Measurements from ENCODE around the gene TMEM41B.

The TMEM41B gene

GRCh38 chr11:9285850-9286587 lies 28.4 kb downstream of the TMEM41B start:
- TF ChIP-seq CTCF (conservative IDR thresholded peaks at IDR 0.05), result no peak
- TF ChIP-seq ZFX (IDR thresholded peaks at IDR 0.05), result no peak
- H3K27ac ChIP-seq, result no peak overlapping the region

DNA sequence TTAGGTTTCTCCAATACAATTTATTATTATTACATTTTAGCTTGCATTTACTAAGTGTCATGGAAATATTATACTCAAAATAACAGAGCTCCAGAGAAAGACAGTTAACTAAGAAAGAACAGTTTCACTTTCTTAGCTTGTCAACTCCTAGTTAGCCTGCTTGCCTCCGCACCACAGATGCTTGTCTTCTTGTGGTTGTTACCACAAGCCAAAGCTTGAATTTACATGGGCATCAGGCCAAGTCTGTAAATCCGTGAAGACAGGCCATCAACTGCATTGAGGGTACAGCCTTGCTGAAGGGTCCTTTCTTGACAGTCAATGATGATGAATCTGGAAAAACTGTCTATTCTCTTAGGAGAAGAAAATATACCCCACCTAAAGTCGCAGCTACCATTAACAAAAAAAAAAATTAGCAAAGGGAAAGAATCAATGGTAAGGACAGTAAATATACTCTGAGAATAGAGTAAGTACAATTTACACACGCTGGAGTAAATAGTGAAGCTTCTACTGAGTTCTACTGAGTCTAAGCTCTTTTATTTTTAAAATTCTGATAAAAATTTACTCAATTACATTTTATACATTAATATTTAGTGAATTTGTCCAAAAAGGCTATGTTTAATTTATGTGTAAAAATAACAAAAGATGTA lies 33.6 kb downstream of the TMEM41B start:
- no peak for TF ChIP-seq ZFX (IDR thresholded peaks at IDR 0.05)
- no peak for TF ChIP-seq CTCF (conservative IDR thresholded peaks at IDR 0.05)
- H3K27ac ChIP-seq, result no peak overlapping the region

DNA sequence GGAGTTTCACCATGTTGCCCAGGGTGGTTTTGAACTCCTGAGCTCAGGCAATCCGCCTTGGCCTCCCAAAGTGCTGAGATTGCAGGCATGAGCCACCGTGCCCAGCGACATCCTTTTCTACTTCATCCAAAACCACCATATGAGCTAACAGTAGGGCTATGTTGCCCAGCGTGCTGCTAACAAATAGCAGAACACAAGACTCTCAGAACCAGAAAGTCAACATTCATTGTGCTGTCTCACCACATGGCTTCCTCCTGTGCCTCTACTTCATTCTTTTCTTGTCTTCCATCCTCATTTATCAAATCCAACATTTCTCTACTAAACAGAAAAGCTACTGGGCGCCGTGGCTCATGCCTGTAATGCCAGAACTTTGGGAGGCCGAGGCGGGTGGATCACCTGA lies 37.2 kb downstream of the TMEM41B start:
- TF ChIP-seq ZFX (IDR thresholded peaks at IDR 0.05) (no peak), CTCF (conservative IDR thresholded peaks at IDR 0.05) (no peak)
- no peak overlapping the region for H3K27ac ChIP-seq

GRCh38 chr11:9276571-9276970 lies 37.8 kb downstream of the TMEM41B start:
- no peak overlapping the region for H3K27ac ChIP-seq
- no peak for TF ChIP-seq ZFX (IDR thresholded peaks at IDR 0.05)
- TF ChIP-seq CTCF (conservative IDR thresholded peaks at IDR 0.05), result no peak

GRCh38 chr11:9274499-9275258 lies 39.7 kb downstream of the TMEM41B start:
- H3K27ac ChIP-seq, result no peak overlapping the region
- TF ChIP-seq CTCF (conservative IDR thresholded peaks at IDR 0.05) (no peak), ZFX (IDR thresholded peaks at IDR 0.05) (no peak)

DNA sequence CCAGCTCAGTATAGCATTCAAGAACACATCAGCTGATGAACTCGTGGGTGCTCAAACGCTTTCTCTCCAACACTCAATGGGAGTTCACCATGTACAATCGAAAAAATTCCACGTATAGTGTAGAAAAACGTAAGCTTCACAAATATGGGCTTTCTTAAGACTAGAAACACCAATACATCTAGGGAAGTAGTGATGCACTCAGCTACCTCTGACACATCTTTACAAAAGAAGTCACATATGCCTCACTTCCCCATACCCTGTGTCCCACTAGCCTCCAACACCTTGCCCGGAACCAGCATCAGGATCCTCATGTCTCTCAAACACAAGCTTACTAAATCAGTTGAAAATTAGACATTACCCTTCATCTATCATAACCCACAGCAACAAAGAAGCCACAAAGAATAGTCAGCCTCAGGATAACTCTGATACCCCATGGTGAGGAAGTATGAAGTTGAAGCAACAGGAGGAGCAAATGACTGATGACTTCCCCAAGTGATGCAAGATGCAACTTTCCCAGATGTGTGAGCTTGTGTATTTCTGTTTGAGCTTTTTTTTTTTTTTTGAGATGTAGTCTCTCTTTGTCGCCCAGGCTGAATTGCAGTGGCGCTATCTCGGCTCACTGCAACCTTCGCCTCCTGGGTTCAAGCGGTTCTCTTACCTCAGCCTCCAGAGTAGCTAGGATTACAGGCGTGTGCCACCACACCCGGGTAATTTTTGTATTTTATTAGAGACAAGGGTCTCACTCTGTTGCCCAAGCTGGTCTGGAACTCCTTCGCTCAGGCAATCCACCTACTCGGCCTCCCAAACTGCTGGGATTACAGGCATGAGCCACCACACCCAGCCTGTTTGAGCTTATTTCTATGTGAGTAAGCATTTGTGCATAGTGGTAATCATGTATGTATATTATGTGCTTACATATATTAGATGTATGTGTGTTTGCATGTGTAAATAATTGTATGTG lies 40.7 kb downstream of the TMEM41B start:
- no peak overlapping the region for H3K27ac ChIP-seq

More for the DNA sequence above, 40.7 kb downstream of the TMEM41B start:
- no peak for TF ChIP-seq ZFX (IDR thresholded peaks at IDR 0.05)
- no peak for TF ChIP-seq CTCF (conservative IDR thresholded peaks at IDR 0.05)
